K562 (cell line): ENCODE results near the gene SLITRK2. TPM values are rescaled to one million over a fixed set of nuclear protein-coding genes. Genes with fewer than 3 reads are reported as not detected.

Experiments
- ATAC-seq: fragments of 200-7000 bp; cut with Tn5 transposase; 3 replicates; pipeline ENCODE4 v1.9.1; 2020; ENCODE audit warnings: moderate library complexity
- BruUV-seq: library from RNA; stranded (reverse); fragments of 400-500 nt; replicated peaks from 2 replicates; lab custom pipeline; 2021; lab: Mats Ljungman, UMichigan
- CTCF ChIA-PET: fragments of 300-600 bp; formaldehyde crosslinking; extraction: SDS; loops from one replicate; lab custom pipeline; 2021; ENCODE audit warnings: low intra/inter-chr PET ratio; lab: Yijun Ruan, JAX
- POLR2A ChIA-PET: fragments of 300-600, 350-650 bp; sonication (Branson Sonifier 250); formaldehyde crosslinking; extraction: SDS; loops from one replicate; lab custom pipeline; 2021; ENCODE audit warnings: antibody characterized with exemption, inconsistent platforms; lab: Yijun Ruan, JAX
- DNase-seq, 4 experiments: peaks; one replicate each; pipeline versions ENCODE4 v3.0.0 to v3.0.0-alpha.2; 2011 to 2018; ENCODE audit warnings: low spot score in 3 of 4, mixed read lengths in 3 of 4; ENCODE audit errors: extremely low read depth in 1 of 4
- FAIRE-seq: peaks from 2 replicates; lab custom pipeline; 2011; peaks lifted over from hg19 to GRCh38; lab: Jason Lieb, UNC
- H2AFZ ChIP-seq: 2 replicates; pipeline ENCODE4 v1.6.0; 2011; ENCODE audit warnings: low read depth, low read length, control low read depth, inconsistent platforms
- H3K27ac ChIP-seq: fragments of 200-600 bp; 3 replicates; pipeline ENCODE4 v1.8.0; 2011; ENCODE audit warnings: low read depth, mild to moderate bottlenecking, control low read depth, inconsistent platforms, low read length, moderate library complexity, mixed read lengths; ENCODE audit errors: extremely low read depth
- H3K27me3 ChIP-seq, 2 experiments: fragments of 300-600 bp in 1 of 2; 2 replicates in 1 of 2; 3 replicates in 1 of 2; pipeline versions ENCODE4 v1.6.0 to v1.8.0; 2011; ENCODE audit warnings: inconsistent platforms in 2 of 2, low read length in 2 of 2, mild to moderate bottlenecking in 1 of 2, mixed read lengths in 1 of 2, moderate library complexity in 1 of 2; ENCODE audit not compliant: control insufficient read depth in 2 of 2, insufficient read depth in 2 of 2
- H3K36me3 ChIP-seq: fragments of 300-600 bp; 3 replicates; pipeline ENCODE4 v1.8.0; 2011; ENCODE audit warnings: mild to moderate bottlenecking, low read length, inconsistent platforms; ENCODE audit not compliant: control insufficient read depth, insufficient read depth
- H3K4me1 ChIP-seq, 2 experiments: fragments of 200-600 bp in 1 of 2; replicated peaks in 1 of 2; 2 replicates in 1 of 2; 3 replicates in 1 of 2; pipeline versions ENCODE4 v1.5.1 to v1.8.0; 2011; ENCODE audit warnings: inconsistent platforms in 2 of 2, low read length in 2 of 2, mild to moderate bottlenecking in 1 of 2, mixed read lengths in 1 of 2, moderate library complexity in 1 of 2; ENCODE audit not compliant: control insufficient read depth in 2 of 2, insufficient read depth in 2 of 2
- H3K4me2 ChIP-seq: 2 replicates; pipeline ENCODE4 v1.6.1; 2011; ENCODE audit warnings: low read length, control low read depth, inconsistent platforms, mixed read lengths; ENCODE audit not compliant: insufficient read depth
- H3K4me3 ChIP-seq: fragments of 200-600 bp; sonication (generic), shearing (Covaris generic); 2 replicates; pipeline ENCODE4 v1.5.1; 2016; ENCODE audit warnings: control low read depth, inconsistent platforms
- H3K79me2 ChIP-seq: fragments of 200-600 bp; 3 replicates; pipeline ENCODE4 v1.8.0; 2011; ENCODE audit warnings: low read length, inconsistent platforms; ENCODE audit not compliant: control insufficient read depth, insufficient read depth
- H3K9ac ChIP-seq, 2 experiments: 2 replicates each; pipeline versions ENCODE4 v1.6.0 to v1.6.1; 2011; ENCODE audit warnings: low read depth in 2 of 2, low read length in 2 of 2, control low read depth in 1 of 2, inconsistent platforms in 1 of 2, mild to moderate bottlenecking in 1 of 2, mixed read lengths in 1 of 2; ENCODE audit not compliant: insufficient read depth in 1 of 2
- H3K9me1 ChIP-seq: one replicate; pipeline ENCODE4 v1.6.0; 2011; ENCODE audit warnings: inconsistent platforms, mild to moderate bottlenecking, low read length, moderate library complexity; ENCODE audit not compliant: control insufficient read depth, insufficient read depth
- H3K9me3 ChIP-seq: replicated peaks from 2 replicates; pipeline ENCODE4 v1.5.1; 2011; ENCODE audit warnings: low read depth, low read length, inconsistent platforms; ENCODE audit not compliant: control insufficient read depth, insufficient read depth
- H4K20me1 ChIP-seq: replicated peaks from 2 replicates; pipeline ENCODE4 v1.6.1; 2011; ENCODE audit warnings: low read length, inconsistent platforms, mixed read lengths; ENCODE audit not compliant: control insufficient read depth, insufficient read depth
- ARNT ChIP-seq, 2 experiments: fragments of 450-650 bp; IDR thresholded peaks; 2 replicates each; pipeline ENCODE4 v1.6.1; 2016; ENCODE audit warnings: mild to moderate bottlenecking in 1 of 2
- HNRNPUL1 ChIP-seq: fragments of 200-400 bp; formaldehyde crosslinking; IDR thresholded peaks from 2 replicates; pipeline ENCODE4 v1.6.1; 2017; ENCODE audit warnings: low read length
- JUND ChIP-seq, 2 experiments: IDR thresholded peaks; 2 replicates in 1 of 2; 3 replicates in 1 of 2; pipeline ENCODE4 v1.6.1; 2011; ENCODE audit warnings: borderline replicate concordance in 2 of 2, low read depth in 2 of 2, low read length in 2 of 2, improper control_type of control experiment in 1 of 2, missing biosample characterization in 1 of 2, missing genetic modification characterization in 1 of 2, missing genetic modification reagents in 1 of 2
- MAX ChIP-seq: sonication (generic); formaldehyde crosslinking; IDR thresholded peaks from 2 replicates; pipeline ENCODE4 v1.9.0; 2022; ENCODE audit warnings: mild to moderate bottlenecking, missing genetic modification reagents
- POLR2B ChIP-seq: fragments of 450-650 bp; IDR thresholded peaks from 2 replicates; pipeline ENCODE4 v1.6.1; 2018; ENCODE audit warnings: low read depth; ENCODE audit not compliant: partially characterized antibody
- POU5F1 ChIP-seq: fragments of 150-350 bp; IDR thresholded peaks from 2 replicates; pipeline ENCODE4 v1.6.1; 2014; ENCODE audit warnings: borderline replicate concordance, low read length, low read depth, mild to moderate bottlenecking; ENCODE audit not compliant: partially characterized antibody
- SUPT5H ChIP-seq: fragments of 450-650 bp; IDR thresholded peaks from 2 replicates; pipeline ENCODE4 v1.6.1; 2016
- USF1 ChIP-seq: sonication (generic); formaldehyde crosslinking; IDR thresholded peaks from 2 replicates; pipeline ENCODE4 v1.9.0; 2022; ENCODE audit warnings: mild to moderate bottlenecking, missing genetic modification reagents
- ZNF165 ChIP-seq: fragments of 250-450 bp; sonication (Bioruptor Pico); IDR thresholded peaks from 2 replicates; pipeline ENCODE4 v1.4.0; 2020; ENCODE audit warnings: borderline replicate concordance
- ZNF395 ChIP-seq: fragments of 200-800 bp; sonication (Bioruptor generic); IDR thresholded peaks from 2 replicates; pipeline ENCODE4 v1.6.1; 2017; ENCODE audit warnings: missing genetic modification characterization, missing compliant biosample characterization
- ZNF436 ChIP-seq: fragments of 250-450, 450-650 bp; sonication (Bioruptor Pico); formaldehyde crosslinking; IDR thresholded peaks from 2 replicates; pipeline ENCODE4 v1.7.0; 2020; ENCODE audit warnings: mild to moderate bottlenecking
- ZNF696 ChIP-seq: fragments of 250-450 bp; sonication (Bioruptor Pico); conservative IDR thresholded peaks from 2 replicates; pipeline ENCODE4 v1.4.0; 2020; ENCODE audit warnings: mild to moderate bottlenecking, moderate library complexity
- WGBS: fragments of 100-300 bp; shearing (Covaris generic); methylation state at CpG from one replicate; pipeline ENCODE4 v1.1.6; 2016; ENCODE audit warnings: low coverage, mixed read lengths; ENCODE audit not compliant: insufficient coverage; ENCODE audit errors: missing lambda C conversion rate; 5-methylcytosine and 5-hydroxymethylcytosine counted together
- in situ Hi-C: fragments of 300-500 bp; cut with MboI; formaldehyde crosslinking; loops from 4 replicates; pipeline ENCODE4 v1.15.0; 2018; ENCODE audit warnings: inconsistent platforms, mixed read lengths
- intact Hi-C: fragments of 100-400 bp; cut with micrococcal nuclease; formaldehyde crosslinking; loops from 2 replicates; pipeline ENCODE4 v1.14.2; 2022
- polyA plus RNA-seq, 8 experiments: library from polyadenylated mRNA; depleted of rRNA in 4 of 8; stranded (reverse) in 5 of 8; unstranded in 3 of 8; fragments of >200 nt; fragmentation: Nextera tagmentation in 2 of 8; fragmentation: Illumina TruSeq in 1 of 8; extraction: Ambion mirVana in 2 of 8; extraction: Trizol in 1 of 8; gene quantifications; 2 replicates each; pipeline versions ENCODE4 v1.2.1 to v1.2.3, GENCODE V29; 2011 to 2014; ENCODE audit warnings: inconsistent platforms in 1 of 8, missing spikeins in 1 of 8
- total RNA-seq, 7 experiments: library from RNA; depleted of rRNA in 6 of 7; stranded (reverse); fragments of >200 nt in 6 of 7; fragmentation: Illumina TruSeq in 2 of 7; extraction: Trizol in 2 of 7; gene quantifications; 2 replicates each; pipeline versions ENCODE4 v1.2.1 to v1.2.3, GENCODE V29; 2011 to 2021; ENCODE audit warnings: low replicate concordance in 1 of 7
- TF ChIP-seq, protein P1 (sequence below): fragments of 250-450 bp; sonication (Bioruptor Pico); IDR thresholded peaks from 2 replicates; pipeline ENCODE4 v1.8.0; 2022; ENCODE audit warnings: moderate library complexity, mild to moderate bottlenecking, inconsistent platforms

The SLITRK2 gene
- total and polyA plus RNA-seq, 9 of the 15 experiments (the other 6 are each of a cell fraction or from before 2014, with no cell fraction given): not detected

- POLR2A ChIA-PET: no interaction called here
- Histone ChIP-seq H3K4me3 (no peak overlapping the region), H4K20me1 (no peaks in the 10 kb centered on the region), H3K9me3 (no peaks in the 10 kb centered on the region), H3K27me3 (no peaks in the 10 kb centered on the region), H3K79me2 (no peaks in the 10 kb centered on the region), H2AFZ (no peak overlapping the region), H3K36me3 (no peaks in the 10 kb centered on the region), H3K4me1 (no peaks in the 10 kb centered on the region), H3K9me1 (no peaks in the 10 kb centered on the region), H3K27ac (no peak overlapping the region), H3K4me2 (no peak overlapping the region), H3K9ac (no peak overlapping the region)
- TF ChIP-seq MAX (CRISPR knock-in tag): no peak
- TF ChIP-seq ZNF395: no peak
- no peak for DNase-seq
- ATAC-seq: no peak
- BruUV-seq: no TSS peak
- in situ Hi-C loops: no loop called here
- CTCF ChIA-PET: no interaction called here
- 1% methylated on average over 7 of the region's 7 CpGs for WGBS
- FAIRE-seq: no peak
- intact Hi-C loops: no loop called here
Observed at GRCh38 chrX:145843146-145843904, 25.7 kb downstream of the SLITRK2 start.

- POLR2A ChIA-PET: no interaction called here
- WGBS: 2% methylated on average over 7 of the region's 7 CpGs
- Histone ChIP-seq H2AFZ (no peak overlapping the region), H3K79me2 (no peaks in the 10 kb centered on the region), H3K4me3 (no peak overlapping the region), H3K9me3 (no peaks in the 10 kb centered on the region), H3K27me3 (no peaks in the 10 kb centered on the region), H3K36me3 (no peaks in the 10 kb centered on the region), H3K9me1 (no peaks in the 10 kb centered on the region), H3K4me2 (no peak overlapping the region), H3K4me1 (no peaks in the 10 kb centered on the region), H3K9ac (no peak overlapping the region), H3K27ac (no peak overlapping the region), H4K20me1 (no peaks in the 10 kb centered on the region)
- no peak for ATAC-seq
- intact Hi-C loops: no loop called here
- in situ Hi-C loops: no loop called here
- no TSS peak for BruUV-seq
- CTCF ChIA-PET: no interaction called here
- FAIRE-seq: no peak
- no peak for DNase-seq
- TF ChIP-seq POLR2B: no peak
- TF ChIP-seq ARNT (IDR thresholded peaks at IDR 0.05): no peak
- TF ChIP-seq ZNF165: no peak
- no peak for TF ChIP-seq ZNF696 (CRISPR knock-in tag)
- TF ChIP-seq SUPT5H: no peak
- TF ChIP-seq, protein P1, sequence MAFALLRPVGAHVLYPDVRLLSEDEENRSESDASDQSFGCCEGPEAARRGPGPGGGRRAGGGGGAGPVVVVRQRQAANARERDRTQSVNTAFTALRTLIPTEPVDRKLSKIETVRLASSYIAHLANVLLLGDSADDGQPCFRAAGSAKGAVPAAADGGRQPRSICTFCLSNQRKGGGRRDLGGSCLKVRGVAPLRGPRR: no peak
- TF ChIP-seq USF1 (CRISPR knock-in tag): no peak
- TF ChIP-seq JUND (IDR thresholded peaks at IDR 0.05; ENCODE audit: borderline replicate concordance, low read depth, low read length): no peak
- no peak for TF ChIP-seq JUND (tag; IDR thresholded peaks at IDR 0.05; ENCODE audit: borderline replicate concordance, low read depth, low read length)
- no peak for TF ChIP-seq POU5F1
- no peak for TF ChIP-seq HNRNPUL1
- TF ChIP-seq ZNF436 (CRISPR knock-in tag): no peak
Observed at GRCh38 chrX:145844886-145845285, 27.3 kb downstream of the SLITRK2 start.
